Mesothelial cell of epicardium (in vitro differentiated cells): ENCODE measurements around the gene GAK. TPM values are rescaled to one million over a fixed set of nuclear protein-coding genes. Genes with fewer than 3 reads are reported as not detected.

Source experiments
- DNase-seq, 2 experiments: peaks; one replicate each; pipeline ENCODE4 v3.0.0; 2021; ENCODE audit warnings: low spot score in 2 of 2; ENCODE audit not compliant: unreplicated experiment in 2 of 2
- H3K27ac Mint-ChIP-seq: 2 replicates; pipeline ENCODE4 v1.8.0; 2021; ENCODE audit warnings: mixed read lengths
- H3K27me3 Mint-ChIP-seq: 2 replicates; pipeline ENCODE4 v1.8.0; 2021; ENCODE audit warnings: low read depth, mixed read lengths
- H3K36me3 Mint-ChIP-seq: 2 replicates; pipeline ENCODE4 v1.8.0; 2021; ENCODE audit warnings: mixed read lengths
- H3K4me1 Mint-ChIP-seq: 2 replicates; pipeline ENCODE4 v1.8.0; 2021; ENCODE audit warnings: mixed read lengths
- H3K4me3 Mint-ChIP-seq: 2 replicates; pipeline ENCODE4 v1.8.0; 2021; ENCODE audit warnings: mild to moderate bottlenecking, moderate library complexity, mixed read lengths
- H3K9me3 Mint-ChIP-seq: 2 replicates; pipeline ENCODE4 v1.8.0; 2021; ENCODE audit warnings: mixed read lengths
- total RNA-seq: library from RNA; stranded (reverse); gene quantifications from 3 replicates; pipeline ENCODE4 v1.2.1, GENCODE V29; 2021
- TF ChIP-seq, protein P1 (sequence below): fragments of 200-600 bp; sonication (generic); IDR thresholded peaks from one replicate; pipeline ENCODE4 v1.5.0; 2021; ENCODE audit warnings: antibody characterized with exemption; ENCODE audit not compliant: unreplicated experiment

The GAK gene
- total RNA-seq, 1 donor from 2014 or later = 114 TPM

DNA sequence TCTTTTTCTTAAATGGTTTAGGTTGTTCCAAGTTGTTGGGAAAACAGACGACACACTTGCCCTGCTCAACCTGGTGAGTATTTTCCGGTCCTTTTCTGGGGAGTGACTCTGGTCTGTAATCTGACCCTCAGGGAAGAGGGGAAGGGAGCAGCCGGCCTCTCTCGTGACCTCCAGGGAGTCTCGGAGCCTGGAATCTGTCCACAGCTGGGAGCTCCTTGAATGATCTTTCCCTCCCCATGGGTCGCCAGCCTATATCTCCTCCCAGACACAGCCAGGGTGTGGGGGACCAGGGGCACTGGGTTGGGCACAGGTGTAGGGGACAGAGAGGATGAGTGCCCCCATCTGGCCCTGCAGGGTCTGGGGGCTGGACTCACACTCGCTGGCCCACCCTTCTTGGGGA is 19.1 kb upstream of the GAK start:
- H3K27ac Mint-ChIP-seq = no peak overlapping the region
- no peak overlapping the region for H3K4me3 Mint-ChIP-seq
- H3K9me3 Mint-ChIP-seq = no peaks in the 10 kb centered on the region
- H3K4me1 Mint-ChIP-seq = no peaks in the 10 kb centered on the region
- DNase-seq = no peak
- peaks cover under 1% of the 10 kb centered on the region for H3K27me3 Mint-ChIP-seq
- H3K36me3 Mint-ChIP-seq = peaks cover 7% of the 10 kb centered on the region
- TF ChIP-seq, protein P1, sequence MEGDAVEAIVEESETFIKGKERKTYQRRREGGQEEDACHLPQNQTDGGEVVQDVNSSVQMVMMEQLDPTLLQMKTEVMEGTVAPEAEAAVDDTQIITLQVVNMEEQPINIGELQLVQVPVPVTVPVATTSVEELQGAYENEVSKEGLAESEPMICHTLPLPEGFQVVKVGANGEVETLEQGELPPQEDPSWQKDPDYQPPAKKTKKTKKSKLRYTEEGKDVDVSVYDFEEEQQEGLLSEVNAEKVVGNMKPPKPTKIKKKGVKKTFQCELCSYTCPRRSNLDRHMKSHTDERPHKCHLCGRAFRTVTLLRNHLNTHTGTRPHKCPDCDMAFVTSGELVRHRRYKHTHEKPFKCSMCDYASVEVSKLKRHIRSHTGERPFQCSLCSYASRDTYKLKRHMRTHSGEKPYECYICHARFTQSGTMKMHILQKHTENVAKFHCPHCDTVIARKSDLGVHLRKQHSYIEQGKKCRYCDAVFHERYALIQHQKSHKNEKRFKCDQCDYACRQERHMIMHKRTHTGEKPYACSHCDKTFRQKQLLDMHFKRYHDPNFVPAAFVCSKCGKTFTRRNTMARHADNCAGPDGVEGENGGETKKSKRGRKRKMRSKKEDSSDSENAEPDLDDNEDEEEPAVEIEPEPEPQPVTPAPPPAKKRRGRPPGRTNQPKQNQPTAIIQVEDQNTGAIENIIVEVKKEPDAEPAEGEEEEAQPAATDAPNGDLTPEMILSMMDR = no peak

DNA sequence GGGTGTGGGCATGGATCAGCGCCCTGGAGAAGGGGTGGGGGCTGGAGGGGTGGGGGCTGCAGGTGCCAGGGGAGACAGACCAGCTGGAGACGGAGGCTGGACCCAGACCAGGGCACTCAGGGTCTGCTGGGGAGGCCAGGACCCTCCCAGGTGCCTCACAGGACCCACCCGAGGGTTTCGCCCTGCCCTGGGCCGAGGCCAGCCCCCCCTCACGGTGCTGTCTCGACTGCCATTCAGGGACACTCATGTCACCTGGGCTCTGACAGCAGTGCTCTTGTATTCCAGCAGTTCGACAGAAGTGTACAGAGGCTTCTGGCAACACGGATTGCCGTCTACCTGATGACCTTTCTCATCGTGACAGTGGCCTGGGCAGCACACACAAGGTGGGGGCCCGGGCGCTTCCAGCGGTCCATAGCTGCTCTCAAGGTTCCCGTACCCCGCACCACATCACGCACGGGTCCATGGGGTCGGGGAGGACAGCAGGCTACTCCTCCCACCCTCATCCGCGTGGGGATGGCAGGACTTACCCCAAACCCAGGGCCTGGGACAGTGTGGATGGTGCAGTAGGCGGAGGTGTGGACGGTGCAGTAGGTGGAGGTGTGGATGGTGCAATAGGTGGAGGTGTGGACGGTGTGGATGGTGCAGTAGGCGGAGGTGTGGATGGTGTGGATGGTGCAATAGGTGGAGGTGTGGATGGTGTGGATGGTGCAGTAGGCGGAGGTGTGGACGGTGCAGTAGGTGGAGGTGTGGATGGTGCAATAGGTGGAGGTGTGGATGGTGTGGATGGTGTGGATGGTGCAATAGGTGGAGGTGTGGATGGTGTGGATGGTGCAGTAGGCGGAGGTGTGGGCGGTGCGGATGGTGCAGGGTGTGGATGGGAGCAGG is 18.3 kb upstream of the GAK start:
- Mint-ChIP-seq H3K4me3 (no peak overlapping the region), H3K27me3 (peaks cover 8% of the 10 kb centered on the region), H3K4me1 (peaks cover 3% of the 10 kb centered on the region), H3K27ac (no peak overlapping the region), H3K36me3 (peaks cover 7% of the 10 kb centered on the region), H3K9me3 (no peaks in the 10 kb centered on the region)
- TF ChIP-seq, protein P1 = no peak
- DNase-seq = no peak

DNA sequence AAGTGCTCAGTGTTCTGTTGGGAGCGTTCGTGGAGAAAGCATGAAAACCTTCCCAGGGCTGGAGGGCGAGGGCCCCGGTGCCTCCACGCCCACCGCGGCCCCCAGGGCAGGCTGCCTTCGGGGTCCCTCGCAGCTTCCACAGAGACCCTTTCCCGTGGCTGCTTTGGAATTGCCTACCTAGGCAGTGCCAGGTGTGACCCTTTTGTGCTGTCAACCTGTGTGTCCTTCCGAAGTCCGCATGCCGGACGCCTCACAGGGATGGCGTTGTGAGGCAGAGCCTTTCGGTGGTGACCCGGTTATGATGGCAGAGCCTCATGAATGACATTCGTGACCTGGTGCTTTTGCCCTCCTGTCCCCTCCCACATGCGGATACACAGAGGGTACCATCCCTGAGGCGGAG is 17.5 kb upstream of the GAK start:
- Mint-ChIP-seq H3K36me3 (peaks cover 4% of the 10 kb centered on the region), H3K27me3 (peaks cover 16% of the 10 kb centered on the region)

DNA sequence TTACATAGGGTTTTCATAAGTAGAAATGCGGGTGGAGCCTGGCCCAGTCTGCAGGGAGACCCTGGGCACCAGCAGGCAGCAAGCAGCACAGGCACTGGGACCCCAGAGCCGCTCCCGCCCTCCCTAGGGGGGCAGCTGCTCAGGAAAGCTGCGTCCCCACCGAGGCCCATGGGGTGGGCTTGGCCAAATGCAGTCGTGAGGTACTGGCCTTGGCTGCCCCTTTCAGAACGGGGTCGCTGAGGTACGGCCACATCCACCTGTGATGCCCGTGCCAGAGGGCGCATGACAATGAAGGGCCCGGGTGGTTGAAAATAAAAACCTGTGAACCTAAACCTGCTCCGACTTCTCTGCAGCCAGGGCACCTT is 16.8 kb upstream of the GAK start:
- Mint-ChIP-seq H3K36me3 (no peaks in the 10 kb centered on the region), H3K27ac (no peak overlapping the region), H3K4me1 (peaks cover 7% of the 10 kb centered on the region), H3K27me3 (peaks cover 20% of the 10 kb centered on the region), H3K4me3 (no peak overlapping the region), H3K9me3 (no peaks in the 10 kb centered on the region)
- TF ChIP-seq, protein P1 = no peak
- no peak for DNase-seq

More for the DNA sequence above, 17.5 kb upstream of the GAK start:
- DNase-seq = no peak
- TF ChIP-seq, protein P1 = no peak
- H3K4me1 Mint-ChIP-seq = peaks cover 7% of the 10 kb centered on the region
- H3K27ac Mint-ChIP-seq = no peak overlapping the region
- H3K4me3 Mint-ChIP-seq = no peak overlapping the region
- no peaks in the 10 kb centered on the region for H3K9me3 Mint-ChIP-seq

DNA sequence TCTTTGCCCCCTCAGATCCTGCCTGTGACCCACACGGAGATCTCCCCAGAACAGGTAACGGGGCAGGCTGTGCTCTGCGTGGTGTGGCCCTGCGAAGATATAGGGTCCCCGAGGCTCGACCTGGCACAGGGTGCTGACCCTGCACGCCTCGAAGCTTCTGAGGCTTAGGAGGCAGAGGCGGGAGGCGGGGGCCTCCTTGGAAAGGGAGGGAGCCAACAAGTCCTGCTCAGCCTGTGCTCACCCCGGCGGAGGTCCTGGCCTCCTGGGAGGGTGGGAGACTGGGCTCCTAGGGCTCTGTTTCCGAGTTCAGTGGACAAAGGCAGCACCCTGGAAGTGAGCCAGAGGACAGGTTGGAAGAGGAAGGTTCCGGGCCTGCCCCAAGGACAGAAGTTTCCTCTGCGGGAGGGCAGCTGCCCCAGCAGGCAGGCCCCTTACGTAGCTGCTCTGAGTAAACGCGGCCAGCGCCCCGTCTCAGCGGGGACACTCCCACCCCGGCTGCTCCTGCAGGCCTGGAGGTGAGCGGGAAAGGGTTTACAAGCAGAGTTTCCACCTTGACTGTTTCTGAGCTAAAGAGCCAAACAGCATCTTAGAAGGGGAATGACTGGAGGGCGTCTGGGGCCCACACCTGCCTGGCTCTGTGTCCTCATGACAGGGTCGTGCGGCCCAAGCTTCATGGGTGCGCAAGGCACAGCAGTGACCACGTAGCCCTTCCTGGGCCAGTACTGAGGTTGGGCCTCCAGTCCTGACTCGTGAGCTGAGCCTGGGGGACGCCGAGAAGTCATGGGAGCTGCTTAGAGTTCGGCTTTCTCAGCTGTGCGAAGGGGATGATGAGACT is 16.2 kb upstream of the GAK start:
- no peak overlapping the region for H3K4me3 Mint-ChIP-seq
- no peak overlapping the region for H3K27ac Mint-ChIP-seq
- no peaks in the 10 kb centered on the region for H3K9me3 Mint-ChIP-seq
- H3K4me1 Mint-ChIP-seq = peaks cover 7% of the 10 kb centered on the region
- TF ChIP-seq, protein P1 = no peak
- peaks cover 20% of the 10 kb centered on the region for H3K27me3 Mint-ChIP-seq
- no peak for DNase-seq
- H3K36me3 Mint-ChIP-seq = no peaks in the 10 kb centered on the region
